BLaER1 treated with 17β-estradiol and CSF1 and Interleukin-3, amounts not matched to agents 10 nM and 100 nM (cell line): Measurements from ENCODE around the gene TMEM179.
A peak's percentile ranks its signal among the peaks of the same experiment; 100 is the strongest.
"Not testable (repeated sequence)": the region's sequence is repeated elsewhere in the genome, so short reads cannot be mapped to it uniquely, and the experiment has no call there.

Experiments
- H3K27ac ChIP-seq, 11 experiments: shearing (Covaris generic); formaldehyde crosslinking; 2 replicates each; pipeline ENCODE4 v1.8.1; 2022
- H3K27me3 ChIP-seq, 11 experiments: shearing (Covaris generic); formaldehyde crosslinking; 2 replicates each; pipeline ENCODE4 v1.8.1; 2022
- H3K36me3 ChIP-seq, 11 experiments: shearing (Covaris generic); formaldehyde crosslinking; 2 replicates each; pipeline ENCODE4 v1.8.1; 2022
- H3K4me1 ChIP-seq, 10 experiments: shearing (Covaris generic); formaldehyde crosslinking; 2 replicates each; pipeline ENCODE4 v1.8.1; 2022
- H3K4me2 ChIP-seq, 11 experiments: shearing (Covaris generic); formaldehyde crosslinking; 2 replicates each; pipeline ENCODE4 v1.8.1; 2022
- H3K4me3 ChIP-seq, 10 experiments: shearing (Covaris generic); formaldehyde crosslinking; 2 replicates each; pipeline ENCODE4 v1.8.1; 2022
- H3K9ac ChIP-seq, 11 experiments: shearing (Covaris generic); formaldehyde crosslinking; 2 replicates each; pipeline ENCODE4 v1.8.1; 2022
- H3K9me3 ChIP-seq, 11 experiments: shearing (Covaris generic); formaldehyde crosslinking; replicated peaks in 1 of 11; 2 replicates each; pipeline ENCODE4 v1.8.1; 2022
- H4K20me1 ChIP-seq, 11 experiments: shearing (Covaris generic); formaldehyde crosslinking; 2 replicates each; pipeline ENCODE4 v1.8.1; 2022
- Cebpa-rat ChIP-seq, 11 experiments: shearing (Covaris generic); IDR thresholded peaks; 2 replicates each; pipeline ENCODE4 v1.8.1; 2022

TMEM179 gene

GRCh38 chr14:104583424-104584306, 20.9 kb downstream of the TMEM179 start:
- Histone ChIP-seq H4K20me1 (peaks cover 0 to 39% (median 0%) of the 10 kb centered on the region in 11 experiments; a peak in 5 of 22 replicates), H3K4me2 (no peak overlapping the region), H3K36me3 (no peaks in the 10 kb centered on the region), H3K27ac (no peak overlapping the region), H3K4me3 (no peak overlapping the region), H3K9ac (no peak overlapping the region), H3K9me3 (no peaks in the 10 kb centered on the region), H3K27me3 (peaks cover 0 to 12% (median 0%) of the 10 kb centered on the region in 11 experiments; a peak in 5 of 22 replicates), H3K4me1 (peaks cover 0 to 50% (median 35%) of the 10 kb centered on the region in 10 experiments; a peak in 17 of 20 replicates)
- no peak for TF ChIP-seq Cebpa-rat (IDR thresholded peaks at IDR 0.05)

GRCh38 chr14:104582662-104583061, 21.9 kb downstream of the TMEM179 start:
- Histone ChIP-seq H4K20me1 (peaks cover 0 to 29% (median 0%) of the 10 kb centered on the region in 11 experiments; a peak in 5 of 22 replicates), H3K27ac (no peak overlapping the region), H3K4me2 (peak overlapping the region in 1 of 11 experiments; percentile 72; a peak in 2 of 22 replicates), H3K9ac (no peak overlapping the region), H3K9me3 (no peaks in the 10 kb centered on the region), H3K4me1 (peaks cover 0 to 43% (median 31%) of the 10 kb centered on the region in 10 experiments; a peak in 17 of 20 replicates), H3K4me3 (no peak overlapping the region), H3K27me3 (peaks cover 0 to 12% (median 0%) of the 10 kb centered on the region in 11 experiments; a peak in 5 of 22 replicates), H3K36me3 (no peaks in the 10 kb centered on the region)
- TF ChIP-seq Cebpa-rat (IDR thresholded peaks at IDR 0.05) = no peak

- Histone ChIP-seq H3K4me1 (peaks cover 0 to 36% (median 26%) of the 10 kb centered on the region in 10 experiments; a peak in 16 of 20 replicates), H3K9me3 (no peaks in the 10 kb centered on the region), H3K4me3 (no peak overlapping the region), H3K9ac (no peak overlapping the region), H3K4me2 (peak overlapping the region in 7 of 11 experiments; percentile 41 to 78 (median 70); a peak in 12 of 22 replicates), H3K27ac (no peak overlapping the region), H3K36me3 (no peaks in the 10 kb centered on the region), H4K20me1 (peaks cover 0 to 25% (median 0%) of the 10 kb centered on the region in 11 experiments; a peak in 5 of 22 replicates), H3K27me3 (peaks cover 0 to 12% (median 0%) of the 10 kb centered on the region in 11 experiments; a peak in 5 of 22 replicates)
- no peak for TF ChIP-seq Cebpa-rat (IDR thresholded peaks at IDR 0.05)
Measured at GRCh38 chr14:104582005-104582404, 22.6 kb downstream of the TMEM179 start.

- Histone ChIP-seq H3K4me1 (peaks cover 0 to 38% (median 30%) of the 10 kb centered on the region in 10 experiments; a peak in 16 of 20 replicates), H3K4me2 (peak overlapping the region in 9 of 11 experiments; percentile 13 to 78 (median 66); a peak in 17 of 22 replicates)
- TF ChIP-seq Cebpa-rat (IDR thresholded peaks at IDR 0.05) = no peak
Measured at GRCh38 chr14:104581521-104581920, 23.1 kb downstream of the TMEM179 start.

DNA sequence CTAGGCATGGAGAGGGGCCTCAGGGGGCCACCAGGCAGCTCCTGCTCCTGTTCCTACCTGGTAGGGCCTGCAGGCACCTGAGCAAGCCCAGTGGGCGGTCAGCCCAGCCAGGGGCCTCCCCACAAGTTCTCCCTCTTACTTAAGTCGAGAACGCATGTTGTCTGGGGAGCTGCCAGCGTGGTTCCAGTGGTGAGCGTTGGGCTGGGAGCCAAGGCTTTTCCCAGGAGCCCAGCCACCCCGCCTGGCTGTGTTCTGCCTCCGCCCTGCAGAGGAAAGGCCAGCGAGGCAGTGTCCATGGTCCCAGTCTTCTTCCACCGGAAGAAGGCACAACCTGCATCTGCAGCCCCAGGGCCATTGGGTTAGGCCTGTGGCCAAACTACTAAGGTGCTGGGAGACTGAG, 23.6 kb downstream of the TMEM179 start:
- peaks cover 0 to 43% (median 35%) of the 10 kb centered on the region in 10 experiments; a peak in 16 of 20 replicates for H3K4me1 ChIP-seq
- TF ChIP-seq Cebpa-rat (IDR thresholded peaks at IDR 0.05) = no peak
- H3K4me2 ChIP-seq = peak overlapping the region in 10 of 11 experiments; percentile 13 to 78 (median 64); a peak in 19 of 22 replicates

More at GRCh38 chr14:104581521-104581920, 23.1 kb downstream of the TMEM179 start:
- H4K20me1 ChIP-seq = peaks cover 0 to 25% (median 0%) of the 10 kb centered on the region in 11 experiments; a peak in 5 of 22 replicates
- no peak overlapping the region for H3K4me3 ChIP-seq
- no peak overlapping the region for H3K27ac ChIP-seq
- H3K27me3 ChIP-seq = peaks cover 0 to 12% (median 0%) of the 10 kb centered on the region in 11 experiments; a peak in 5 of 22 replicates
- peak overlapping the region in 2 of 11 experiments; percentile 22 to 41; a peak in 1 of 22 replicates for H3K9ac ChIP-seq
- no peaks in the 10 kb centered on the region for H3K9me3 ChIP-seq
- H3K36me3 ChIP-seq = no peaks in the 10 kb centered on the region

DNA sequence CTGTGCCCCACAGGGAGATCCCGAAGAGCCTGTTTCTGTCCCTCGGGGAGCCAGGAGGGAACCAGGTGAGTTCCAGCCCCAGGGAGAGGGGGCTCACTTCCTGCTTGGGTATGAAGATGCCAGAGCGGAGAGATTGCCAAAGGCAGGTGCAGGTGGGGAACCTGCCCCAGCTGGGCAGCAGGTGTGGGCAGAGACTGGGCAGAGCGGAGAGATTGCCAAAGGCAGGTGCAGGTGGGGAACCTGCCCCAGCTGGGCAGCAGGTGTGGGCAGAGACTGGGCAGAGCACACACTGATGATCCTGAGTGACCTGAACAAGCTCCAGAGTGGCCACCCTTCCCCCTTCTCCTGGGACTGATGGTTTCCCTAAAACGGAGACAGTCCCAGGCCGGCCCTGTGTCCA, 24.6 kb downstream of the TMEM179 start:
- H3K27me3 ChIP-seq = peaks cover 0 to 12% (median 0%) of the 10 kb centered on the region in 11 experiments; a peak in 5 of 22 replicates

More for the DNA sequence above, 23.6 kb downstream of the TMEM179 start:
- Histone ChIP-seq H3K36me3 (no peaks in the 10 kb centered on the region), H3K9ac (peak overlapping the region in 3 of 11 experiments; percentile 22 to 41 (median 31); a peak in 4 of 22 replicates), H3K9me3 (no peaks in the 10 kb centered on the region), H3K27ac (no peak overlapping the region), H4K20me1 (peaks cover 0 to 25% (median 0%) of the 10 kb centered on the region in 11 experiments; a peak in 4 of 22 replicates), H3K27me3 (peaks cover 0 to 12% (median 0%) of the 10 kb centered on the region in 11 experiments; a peak in 5 of 22 replicates), H3K4me3 (no peak overlapping the region)

DNA sequence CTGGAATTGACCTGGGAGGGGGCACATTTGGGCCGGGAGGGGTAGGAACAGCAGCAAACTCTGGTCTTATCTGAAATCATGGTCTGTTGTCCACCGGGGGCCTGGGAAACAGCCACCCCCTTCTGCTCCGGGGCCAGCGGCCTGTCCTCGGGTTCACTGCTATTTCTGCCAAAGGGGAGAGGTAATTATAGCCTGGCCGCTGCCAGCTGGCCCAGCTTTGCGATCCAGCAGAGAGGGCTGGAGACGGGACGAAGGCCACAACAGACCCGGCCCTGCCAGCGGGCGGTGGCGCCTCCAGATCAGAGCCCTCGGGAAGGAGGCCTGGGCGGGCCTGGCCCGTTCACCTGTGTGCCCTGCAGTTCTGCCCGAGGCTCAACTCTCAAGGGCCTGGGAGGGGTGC, 25.1 kb downstream of the TMEM179 start, which contains the start of gene C14orf180:
Gene C14orf180, plus strand, starts transcription at position 258 of the 400 bp plus-strand sequence. CDS start 6,667 bp downstream, outside the sequence.
- no peak for TF ChIP-seq Cebpa-rat (IDR thresholded peaks at IDR 0.05)
- Histone ChIP-seq H3K4me2 (peak within 1 kb of the TSS in 8 of 11 experiments; percentile 41 to 78 (median 68); a peak in 15 of 22 replicates), H3K9me3 (no peaks in the 10 kb centered on the region), H3K4me1 (peaks cover 0 to 42% (median 36%) of the 10 kb centered on the region in 10 experiments; a peak in 16 of 20 replicates), H4K20me1 (peaks cover 0 to 23% (median 0%) of the 10 kb centered on the region in 11 experiments; a peak in 4 of 22 replicates), H3K4me3 (no peak within 1 kb of the TSS), H3K27ac (no peak within 1 kb of the TSS), H3K36me3 (no peaks in the 10 kb centered on the region), H3K9ac (peak within 1 kb of the TSS in 1 of 11 experiments; percentile 31; a peak in 2 of 22 replicates), H3K27me3 (peaks cover 0 to 12% (median 0%) of the 10 kb centered on the region in 11 experiments; a peak in 5 of 22 replicates)

More for the DNA sequence above, 24.6 kb downstream of the TMEM179 start:
- not testable (repeated sequence) for H3K9ac ChIP-seq, H3K9me3 ChIP-seq, H3K27ac ChIP-seq, H3K4me3 ChIP-seq, H3K36me3 ChIP-seq
- H3K4me2 ChIP-seq = peak overlapping the region in 5 of 11 experiments; percentile 61 to 78 (median 71); a peak in 10 of 22 replicates
- H3K4me1 ChIP-seq = peaks cover 0 to 45% (median 36%) of the 10 kb centered on the region in 10 experiments; a peak in 16 of 20 replicates
- peaks cover 0 to 25% (median 0%) of the 10 kb centered on the region in 11 experiments; a peak in 4 of 22 replicates for H4K20me1 ChIP-seq

- Histone ChIP-seq H4K20me1 (peaks cover 0 to 20% (median 0%) of the 10 kb centered on the region in 11 experiments; a peak in 4 of 22 replicates), H3K27ac (no peak overlapping the region), H3K4me1 (peaks cover 0 to 42% (median 36%) of the 10 kb centered on the region in 10 experiments; a peak in 16 of 20 replicates), H3K27me3 (peaks cover 0 to 12% (median 0%) of the 10 kb centered on the region in 11 experiments; a peak in 5 of 22 replicates), H3K36me3 (no peaks in the 10 kb centered on the region), H3K9me3 (no peaks in the 10 kb centered on the region), H3K4me2 (no peak overlapping the region), H3K4me3 (no peak overlapping the region), H3K9ac (no peak overlapping the region)
- TF ChIP-seq Cebpa-rat (IDR thresholded peaks at IDR 0.05) = no peak
Measured at GRCh38 chr14:104578321-104578720, 26.3 kb downstream of the TMEM179 start.
